Suprapubic skin (tissue), 4 donors: ENCODE results near the gene HAS3.

Experiments used
- EP300 ChIP-seq: sonication (generic); formaldehyde crosslinking; IDR thresholded peaks from one replicate; pipeline ENCODE4 v1.6.1; 2017; ENCODE audit warnings: antibody characterized with exemption
- POLR2A ChIP-seq, 2 donors: fragments of 450-650 bp; IDR thresholded peaks; one replicate each; pipeline ENCODE4 v1.6.1; 2017; ENCODE audit warnings: antibody characterized with exemption in 2 of 2, mild to moderate bottlenecking in 2 of 2, moderate library complexity in 2 of 2
- POLR2AphosphoS5 ChIP-seq, 3 donors: sonication (generic); formaldehyde crosslinking; IDR thresholded peaks; one replicate each; pipeline ENCODE4 v1.6.1; 2017; ENCODE audit warnings: antibody characterized with exemption in 3 of 3
- TF ChIP-seq, protein P1 (sequence below), 2 donors: fragments of 200-600 bp in 1 of 2; fragments of 450-650 bp in 1 of 2; sonication (generic) in 1 of 2; IDR thresholded peaks; one replicate each; pipeline ENCODE4 v1.5.1; 2016 to 2019; ENCODE audit warnings: antibody characterized with exemption in 2 of 2, mild to moderate bottlenecking in 1 of 2, moderate library complexity in 1 of 2

- TF ChIP-seq, protein P1, sequence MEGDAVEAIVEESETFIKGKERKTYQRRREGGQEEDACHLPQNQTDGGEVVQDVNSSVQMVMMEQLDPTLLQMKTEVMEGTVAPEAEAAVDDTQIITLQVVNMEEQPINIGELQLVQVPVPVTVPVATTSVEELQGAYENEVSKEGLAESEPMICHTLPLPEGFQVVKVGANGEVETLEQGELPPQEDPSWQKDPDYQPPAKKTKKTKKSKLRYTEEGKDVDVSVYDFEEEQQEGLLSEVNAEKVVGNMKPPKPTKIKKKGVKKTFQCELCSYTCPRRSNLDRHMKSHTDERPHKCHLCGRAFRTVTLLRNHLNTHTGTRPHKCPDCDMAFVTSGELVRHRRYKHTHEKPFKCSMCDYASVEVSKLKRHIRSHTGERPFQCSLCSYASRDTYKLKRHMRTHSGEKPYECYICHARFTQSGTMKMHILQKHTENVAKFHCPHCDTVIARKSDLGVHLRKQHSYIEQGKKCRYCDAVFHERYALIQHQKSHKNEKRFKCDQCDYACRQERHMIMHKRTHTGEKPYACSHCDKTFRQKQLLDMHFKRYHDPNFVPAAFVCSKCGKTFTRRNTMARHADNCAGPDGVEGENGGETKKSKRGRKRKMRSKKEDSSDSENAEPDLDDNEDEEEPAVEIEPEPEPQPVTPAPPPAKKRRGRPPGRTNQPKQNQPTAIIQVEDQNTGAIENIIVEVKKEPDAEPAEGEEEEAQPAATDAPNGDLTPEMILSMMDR (IDR thresholded peaks at IDR 0.05), result no peak
- no peak for TF ChIP-seq EP300
- TF ChIP-seq POLR2AphosphoS5 (IDR thresholded peaks at IDR 0.05), result no peak
- TF ChIP-seq POLR2A (IDR thresholded peaks at IDR 0.05), result no peak
Observed at GRCh38 chr16:69107316-69107962, 2.0 kb downstream of the HAS3 start.
